ENCODE results near the gene INF2.

INF2 gene

DNA sequence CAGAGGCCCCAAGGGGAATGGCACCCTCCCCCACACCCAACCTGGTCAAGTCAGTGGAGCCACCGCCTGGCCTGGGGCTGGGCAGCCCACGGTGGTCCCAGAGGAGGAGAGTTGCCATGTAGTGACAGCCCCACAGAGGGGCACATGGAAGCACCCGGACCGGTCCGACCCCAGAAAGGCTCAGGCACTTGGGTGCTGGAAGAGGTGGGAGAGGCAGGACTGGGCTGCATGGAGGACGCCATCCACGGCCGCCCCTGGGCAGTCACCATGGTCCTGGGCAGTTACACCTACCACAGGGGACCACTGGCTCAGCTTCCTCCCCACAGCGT, 46.9 kb upstream of the INF2 start:
- Histone ChIP-seq H3K4me3 (IDR thresholded peaks at IDR 0.05; ENCODE audit: insufficient read depth, low read depth, low read length) (no peak overlapping the region), H3K4me2 (no peak overlapping the region), H3K79me2 (ENCODE audit: insufficient read depth, low read depth) (no peaks in the 10 kb centered on the region), H3K9ac (no peak overlapping the region), H3K27ac (no peak overlapping the region), H3K27me3 (ENCODE audit: insufficient read depth, low read depth) (peaks cover 41% of the 10 kb centered on the region), H2AFZ (ENCODE audit: low read depth) (no peak overlapping the region), H3K36me3 (ENCODE audit: insufficient read depth) (no peaks in the 10 kb centered on the region), H3K4me1 (ENCODE audit: low read depth, poor library complexity, severe bottlenecking) (no peaks in the 10 kb centered on the region), H4K20me1 (ENCODE audit: insufficient read depth) (no peaks in the 10 kb centered on the region)
- TF ChIP-seq, protein P1, sequence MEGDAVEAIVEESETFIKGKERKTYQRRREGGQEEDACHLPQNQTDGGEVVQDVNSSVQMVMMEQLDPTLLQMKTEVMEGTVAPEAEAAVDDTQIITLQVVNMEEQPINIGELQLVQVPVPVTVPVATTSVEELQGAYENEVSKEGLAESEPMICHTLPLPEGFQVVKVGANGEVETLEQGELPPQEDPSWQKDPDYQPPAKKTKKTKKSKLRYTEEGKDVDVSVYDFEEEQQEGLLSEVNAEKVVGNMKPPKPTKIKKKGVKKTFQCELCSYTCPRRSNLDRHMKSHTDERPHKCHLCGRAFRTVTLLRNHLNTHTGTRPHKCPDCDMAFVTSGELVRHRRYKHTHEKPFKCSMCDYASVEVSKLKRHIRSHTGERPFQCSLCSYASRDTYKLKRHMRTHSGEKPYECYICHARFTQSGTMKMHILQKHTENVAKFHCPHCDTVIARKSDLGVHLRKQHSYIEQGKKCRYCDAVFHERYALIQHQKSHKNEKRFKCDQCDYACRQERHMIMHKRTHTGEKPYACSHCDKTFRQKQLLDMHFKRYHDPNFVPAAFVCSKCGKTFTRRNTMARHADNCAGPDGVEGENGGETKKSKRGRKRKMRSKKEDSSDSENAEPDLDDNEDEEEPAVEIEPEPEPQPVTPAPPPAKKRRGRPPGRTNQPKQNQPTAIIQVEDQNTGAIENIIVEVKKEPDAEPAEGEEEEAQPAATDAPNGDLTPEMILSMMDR (conservative IDR thresholded peaks at IDR 0.05; ENCODE audit: low read depth, low read length) = no peak

DNA sequence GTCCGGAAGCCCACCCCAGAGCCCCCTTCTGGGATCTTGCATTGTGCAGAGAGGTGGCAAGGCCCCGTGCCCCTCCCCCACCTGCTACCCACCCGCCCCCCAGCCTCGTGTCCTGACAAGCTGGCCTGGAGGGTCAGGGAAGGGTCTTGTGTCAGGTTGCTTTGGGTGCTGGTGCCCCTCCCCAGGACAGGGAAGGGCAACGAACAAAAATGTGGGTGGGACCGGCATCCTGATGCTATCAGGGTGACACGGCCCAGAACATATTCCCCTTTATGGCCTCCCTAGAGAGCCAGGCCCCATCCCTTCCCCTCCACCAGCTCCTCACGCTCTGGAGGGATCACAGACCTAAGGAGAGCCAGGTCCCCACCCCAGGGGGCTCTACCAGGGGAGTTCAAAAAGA, 46.1 kb upstream of the INF2 start:
- TF ChIP-seq, protein P1 (conservative IDR thresholded peaks at IDR 0.05; ENCODE audit: low read depth, low read length) = no peak
- Histone ChIP-seq H3K79me2 (ENCODE audit: insufficient read depth, low read depth) (no peaks in the 10 kb centered on the region), H3K27ac (no peak overlapping the region), H3K4me1 (ENCODE audit: low read depth, poor library complexity, severe bottlenecking) (no peaks in the 10 kb centered on the region), H4K20me1 (ENCODE audit: insufficient read depth) (no peaks in the 10 kb centered on the region), H2AFZ (ENCODE audit: low read depth) (no peak overlapping the region), H3K4me3 (IDR thresholded peaks at IDR 0.05; ENCODE audit: insufficient read depth, low read depth, low read length) (no peak overlapping the region), H3K9ac (no peak overlapping the region), H3K36me3 (ENCODE audit: insufficient read depth) (no peaks in the 10 kb centered on the region), H3K27me3 (ENCODE audit: insufficient read depth, low read depth) (peaks cover 38% of the 10 kb centered on the region), H3K4me2 (no peak overlapping the region)

DNA sequence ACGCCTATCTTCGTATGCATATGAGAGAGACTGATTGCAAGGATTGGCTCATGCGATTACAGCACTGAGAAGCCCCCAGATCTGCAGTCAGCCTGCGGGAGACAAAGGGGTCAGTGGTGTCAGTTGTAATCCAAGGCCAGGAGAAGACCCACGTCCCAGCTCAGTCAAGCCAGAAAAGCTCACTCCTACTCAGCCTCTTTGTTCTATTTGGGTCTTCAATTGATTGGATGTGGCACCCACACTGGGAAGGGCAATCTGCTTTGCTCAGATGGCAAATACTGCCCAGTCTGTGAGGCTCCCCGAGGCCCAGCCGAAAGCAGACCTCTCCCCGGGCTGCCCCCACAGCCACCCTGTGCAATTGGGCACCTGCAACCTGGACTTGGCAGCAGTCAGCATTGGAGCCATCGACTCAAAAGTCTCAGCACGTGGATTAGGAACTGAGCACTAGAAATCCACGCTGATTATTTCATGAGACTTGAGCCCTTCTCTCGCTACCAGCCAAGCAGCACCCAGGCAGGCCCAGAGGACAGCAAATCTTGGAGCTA, 45.3 kb upstream of the INF2 start:
- H4K20me1 ChIP-seq (ENCODE audit: insufficient read depth) = no peaks in the 10 kb centered on the region
- TF ChIP-seq, protein P1 (conservative IDR thresholded peaks at IDR 0.05; ENCODE audit: low read depth, low read length) = no peak
- H3K79me2 ChIP-seq (ENCODE audit: insufficient read depth, low read depth) = no peaks in the 10 kb centered on the region
- H3K9ac ChIP-seq = no peak overlapping the region
- no peak overlapping the region for H2AFZ ChIP-seq (ENCODE audit: low read depth)
- peaks cover 43% of the 10 kb centered on the region for H3K27me3 ChIP-seq (ENCODE audit: insufficient read depth, low read depth)
- H3K4me3 ChIP-seq (IDR thresholded peaks at IDR 0.05; ENCODE audit: insufficient read depth, low read depth, low read length) = no peak overlapping the region
- H3K36me3 ChIP-seq (ENCODE audit: insufficient read depth) = no peaks in the 10 kb centered on the region
- H3K4me2 ChIP-seq = no peak overlapping the region
- no peaks in the 10 kb centered on the region for H3K4me1 ChIP-seq (ENCODE audit: low read depth, poor library complexity, severe bottlenecking)
- no peak overlapping the region for H3K27ac ChIP-seq

DNA sequence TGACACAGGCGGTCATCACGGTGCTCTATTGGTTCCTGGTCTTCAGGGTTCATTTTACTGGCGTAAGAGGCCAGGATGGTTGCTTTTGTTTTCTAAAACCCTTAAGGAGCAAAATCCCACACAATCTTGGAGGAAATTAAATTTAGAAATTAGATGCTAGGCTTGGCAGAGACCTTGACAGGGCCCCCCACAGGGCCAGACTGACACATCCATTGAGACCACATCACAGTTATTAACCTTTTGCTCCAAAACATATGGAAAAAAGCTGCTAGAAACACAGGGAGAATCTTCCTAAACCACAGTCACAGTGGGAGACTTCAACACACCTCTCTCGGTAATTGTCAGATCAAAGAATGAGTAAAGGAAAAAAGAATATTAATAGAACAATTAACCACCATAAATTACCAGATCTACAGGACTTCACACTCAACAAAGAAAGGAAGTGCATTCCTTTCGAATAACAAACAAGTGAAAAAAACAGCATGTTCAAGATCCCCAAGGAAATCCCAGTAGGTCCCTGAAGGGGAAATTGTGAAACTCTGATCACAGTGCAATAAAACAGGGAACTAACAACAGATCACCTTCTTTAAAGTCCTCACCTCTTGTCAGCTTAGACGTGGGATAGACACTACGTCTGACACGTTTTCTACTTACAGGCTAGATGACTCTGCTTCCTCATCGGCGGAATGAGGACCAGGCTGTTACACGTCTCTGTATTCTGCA, 44.6 kb upstream of the INF2 start:
- Histone ChIP-seq H3K4me1 (ENCODE audit: low read depth, poor library complexity, severe bottlenecking) (no peaks in the 10 kb centered on the region), H3K79me2 (ENCODE audit: insufficient read depth, low read depth) (no peaks in the 10 kb centered on the region), H3K4me3 (IDR thresholded peaks at IDR 0.05; ENCODE audit: insufficient read depth, low read depth, low read length) (no peak overlapping the region), H3K4me2 (no peak overlapping the region), H2AFZ (ENCODE audit: low read depth) (no peak overlapping the region), H3K36me3 (ENCODE audit: insufficient read depth) (no peaks in the 10 kb centered on the region), H3K27ac (no peak overlapping the region), H3K9ac (no peak overlapping the region), H3K27me3 (ENCODE audit: insufficient read depth, low read depth) (peaks cover 42% of the 10 kb centered on the region), H4K20me1 (ENCODE audit: insufficient read depth) (no peaks in the 10 kb centered on the region)
- TF ChIP-seq, protein P1 (conservative IDR thresholded peaks at IDR 0.05; ENCODE audit: low read depth, low read length) = no peak
